Kidney (tissue), 14 donors: ENCODE measurements around the gene PCDH9. TPM values are rescaled to one million over a fixed set of nuclear protein-coding genes. Genes with fewer than 3 reads are reported as not detected.
A peak's percentile ranks its signal among the peaks of the same experiment; 100 is the strongest.

Experiments
- DNase-seq, 5 donors: peaks; one replicate each; pipeline ENCODE4 v3.0.0-alpha.2; 2013 to 2020
- FAIRE-seq: peaks from 2 replicates; lab custom pipeline; 2012; peaks lifted over from hg19 to GRCh38; lab: Jason Lieb, UNC
- H3K27ac ChIP-seq, 2 donors: one replicate each; pipeline ENCODE4 v1.7.0; 2013; ENCODE audit warnings: low read depth in 2 of 2, low read length in 2 of 2, inconsistent platforms in 1 of 2
- H3K27me3 ChIP-seq: one replicate; pipeline ENCODE4 v1.7.1; 2013; ENCODE audit warnings: low read length, inconsistent platforms; ENCODE audit not compliant: control insufficient read depth, insufficient read depth
- H3K36me3 ChIP-seq, 3 donors: one replicate each; pipeline versions ENCODE4 v1.7.0 to v1.7.1; 2013; ENCODE audit warnings: low read length in 3 of 3, control low read depth in 1 of 3, inconsistent platforms in 1 of 3; ENCODE audit not compliant: insufficient read depth in 3 of 3, control insufficient read depth in 2 of 3
- H3K4me1 ChIP-seq, 3 donors: one replicate each; pipeline versions ENCODE4 v1.7.0 to v1.7.1; 2013; ENCODE audit warnings: low read length in 3 of 3, inconsistent platforms in 1 of 3, low read depth in 1 of 3; ENCODE audit not compliant: control insufficient read depth in 2 of 3, insufficient read depth in 2 of 3
- H3K4me3 ChIP-seq, 3 donors: one replicate each; pipeline versions ENCODE4 v1.7.0 to v1.8.1; 2013; ENCODE audit warnings: low read length in 3 of 3, control low read depth in 1 of 3, inconsistent platforms in 1 of 3
- H3K9ac ChIP-seq, 3 donors: one replicate each; pipeline versions ENCODE4 v1.7.0 to v1.7.1; 2013; ENCODE audit warnings: low read length in 3 of 3, control low read depth in 1 of 3, inconsistent platforms in 1 of 3
- H3K9me3 ChIP-seq, 3 donors: one replicate each; pipeline versions ENCODE4 v1.7.0 to v1.7.1; 2013; ENCODE audit warnings: low read length in 3 of 3, control low read depth in 1 of 3, inconsistent platforms in 1 of 3; ENCODE audit not compliant: control insufficient read depth in 2 of 3, insufficient read depth in 1 of 3
- CTCF ChIP-seq: IDR thresholded peaks from 3 replicates; pipeline ENCODE4 v1.5.1; 2012; ENCODE audit warnings: mild to moderate bottlenecking, moderate library complexity, borderline replicate concordance; ENCODE audit not compliant: insufficient read depth; ENCODE audit errors: extremely low read depth
- intact Hi-C: fragments of 100-400 bp; cut with DNase I; formaldehyde crosslinking; loops from one replicate; pipeline ENCODE4 v1.11.1; 2022
- polyA plus RNA-seq: library from polyadenylated mRNA; stranded (reverse); fragments of 350-450 nt; fragmentation: Illumina TruSeq; extraction: RNeasy Lipid Tissue Mini Kit (QIAGEN cat#74804); gene quantifications from one replicate; pipeline ENCODE4 v1.2.3, GENCODE V29; 2014; ENCODE audit warnings: low read depth, low replicate concordance; ENCODE audit not compliant: insufficient read depth
- total RNA-seq: library from RNA; stranded (reverse); fragmentation: NEBNext Ultra II Directional; extraction: Animal tissue kit (Norgen Biotek cat#: 25700); gene quantifications from one replicate; pipeline ENCODE4 v1.2.1, GENCODE V29; 2021
- donor health status: control.
- donor health status: control.
- donor health status: control.
- donor health status: control.
- donor health status: control.
- donor health status: DM: yes; HTN: yes; CAD: no.
- donor health status: Normal renal cell carcinoma (clear cell type).

PCDH9 gene
- total and polyA plus RNA-seq, 2 donors from 2014 or later, result 1.6 to 9.5 TPM

DNA sequence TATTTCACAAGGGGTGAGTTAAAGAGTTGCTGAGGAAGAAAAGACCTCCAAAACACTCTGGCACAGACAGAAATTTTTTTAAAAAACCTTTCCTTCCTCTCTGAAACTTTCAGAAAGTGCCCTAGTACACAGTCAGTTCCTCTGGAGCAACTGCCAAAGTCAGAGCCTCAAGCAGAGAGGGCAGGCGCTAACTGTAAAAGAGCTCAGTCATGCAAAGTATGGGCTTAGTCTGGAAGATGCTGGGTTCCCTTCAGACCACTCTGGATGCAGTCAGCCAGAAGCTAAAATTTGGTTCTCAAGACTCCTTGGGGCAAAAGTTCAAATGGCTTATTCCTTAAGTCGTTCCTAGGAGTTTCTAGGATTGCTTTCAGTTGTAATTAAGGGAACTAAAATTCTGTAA is 671.6 kb downstream of the PCDH9 start:
- no peak overlapping the region for H3K9ac ChIP-seq
- DNase-seq (peak in 1 of 5 donors; percentile 10), FAIRE-seq (no peak)
- no peaks in the 10 kb centered on the region for H3K36me3 ChIP-seq
- H3K27ac ChIP-seq, result no peak overlapping the region
- TF ChIP-seq CTCF, result no peak
- H3K27me3 ChIP-seq, result no peaks in the 10 kb centered on the region
- no peak overlapping the region for H3K4me3 ChIP-seq
- H3K4me1 ChIP-seq, result peaks cover 0 to 3% (median 0%) of the 10 kb centered on the region in 3 donors
- no peaks in the 10 kb centered on the region for H3K9me3 ChIP-seq
- intact Hi-C loops, result no loop called here

DNA sequence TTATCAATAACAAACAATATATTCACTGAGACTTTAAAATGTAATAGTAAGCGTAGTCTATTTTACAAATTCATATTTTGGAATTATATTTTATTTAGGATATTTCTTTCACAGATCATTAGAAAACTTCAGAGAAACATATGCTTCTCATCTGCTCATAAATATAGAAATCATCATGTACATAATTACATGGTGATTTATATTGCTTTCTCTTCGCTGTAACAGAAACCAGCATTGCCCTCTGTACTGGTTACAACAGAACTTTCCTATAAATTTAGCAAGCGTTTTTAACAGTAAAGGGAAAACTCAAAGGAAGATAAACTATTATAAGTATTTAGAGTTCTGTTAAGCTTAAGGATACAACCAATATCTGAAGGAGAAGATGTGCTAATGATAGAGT is 672.8 kb downstream of the PCDH9 start:
- DNase-seq (no peak), FAIRE-seq (no peak)
- Histone ChIP-seq H3K4me1 (peaks cover 0 to 3% (median 0%) of the 10 kb centered on the region in 3 donors), H3K9me3 (no peaks in the 10 kb centered on the region), H3K36me3 (no peaks in the 10 kb centered on the region), H3K27me3 (no peaks in the 10 kb centered on the region), H3K9ac (no peak overlapping the region), H3K27ac (no peak overlapping the region), H3K4me3 (no peak overlapping the region)
- intact Hi-C loops, result no loop called here
- no peak for TF ChIP-seq CTCF

DNA sequence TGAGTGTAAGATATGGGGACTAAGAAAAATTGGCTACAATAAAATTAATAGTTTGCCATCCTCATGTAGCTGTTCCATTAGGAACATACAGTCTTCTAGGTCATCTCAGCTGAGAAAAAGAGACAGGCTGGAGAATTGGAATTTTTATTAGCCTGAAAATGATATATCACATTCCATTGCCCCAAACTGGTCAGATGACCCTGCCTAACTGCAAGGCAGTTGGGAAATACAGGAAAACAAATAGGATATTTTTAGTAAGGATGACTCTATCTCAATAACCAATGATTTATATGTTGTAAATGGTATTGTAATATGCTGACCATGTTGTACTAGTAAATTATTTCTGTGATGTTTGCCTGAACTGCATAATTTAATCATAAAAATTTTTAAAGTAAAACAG is 673.8 kb downstream of the PCDH9 start:
- no peak for TF ChIP-seq CTCF
- Histone ChIP-seq H3K9ac (no peak overlapping the region), H3K27me3 (no peaks in the 10 kb centered on the region), H3K36me3 (no peaks in the 10 kb centered on the region), H3K27ac (no peak overlapping the region), H3K4me3 (no peak overlapping the region), H3K9me3 (no peaks in the 10 kb centered on the region), H3K4me1 (peaks cover 0 to 3% (median 0%) of the 10 kb centered on the region in 3 donors)
- FAIRE-seq (peak; percentile 32), DNase-seq (no peak)
- intact Hi-C loops, result no loop called here

DNA sequence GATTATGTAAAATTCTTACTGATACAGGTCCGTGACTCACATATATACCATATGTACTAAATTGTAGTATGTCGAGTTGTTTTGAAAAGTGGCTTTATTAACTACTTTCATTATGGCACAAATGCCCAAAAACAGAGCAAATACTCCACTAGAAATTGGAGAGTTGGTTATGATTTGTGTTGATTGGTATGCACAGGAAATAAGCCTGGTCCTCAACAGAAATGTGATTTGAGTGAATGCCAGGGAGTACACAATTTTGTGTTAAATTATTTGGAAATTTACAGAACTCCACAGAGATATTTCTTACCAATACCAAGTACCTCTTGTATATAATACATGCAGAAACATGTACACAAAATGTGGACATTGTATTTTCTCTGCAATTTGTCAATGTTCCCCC is 676.7 kb downstream of the PCDH9 start:
- DNase-seq, result no peak

More for the DNA sequence above, 676.7 kb downstream of the PCDH9 start:
- Histone ChIP-seq H3K4me1 (no peaks in the 10 kb centered on the region), H3K36me3 (no peaks in the 10 kb centered on the region), H3K27ac (no peak overlapping the region), H3K9me3 (no peaks in the 10 kb centered on the region), H3K9ac (no peak overlapping the region), H3K27me3 (no peaks in the 10 kb centered on the region), H3K4me3 (no peak overlapping the region)
- no peak for FAIRE-seq
- TF ChIP-seq CTCF, result no peak
- intact Hi-C loops, result no loop called here
